PFSK-1 (cell line): ENCODE measurements around the gene SNTB2.

Source experiments
- POLR2AphosphoS5 ChIP-seq: IDR thresholded peaks from 2 replicates; pipeline ENCODE4 v1.6.1; 2012; ENCODE audit warnings: low read depth, mild to moderate bottlenecking, control low read depth, low read length, moderate library complexity
- TF ChIP-seq, protein P1 (sequence below), 2 experiments: IDR thresholded peaks; 2 replicates each; pipeline versions ENCODE4 v1.6.1 to v1.8.0; 2011 to 2012; ENCODE audit warnings: low read depth in 2 of 2, low read length in 2 of 2, control low read depth in 1 of 2, inconsistent platforms in 1 of 2, mild to moderate bottlenecking in 1 of 2, moderate library complexity in 1 of 2; ENCODE audit not compliant: insufficient read depth in 1 of 2

DNA sequence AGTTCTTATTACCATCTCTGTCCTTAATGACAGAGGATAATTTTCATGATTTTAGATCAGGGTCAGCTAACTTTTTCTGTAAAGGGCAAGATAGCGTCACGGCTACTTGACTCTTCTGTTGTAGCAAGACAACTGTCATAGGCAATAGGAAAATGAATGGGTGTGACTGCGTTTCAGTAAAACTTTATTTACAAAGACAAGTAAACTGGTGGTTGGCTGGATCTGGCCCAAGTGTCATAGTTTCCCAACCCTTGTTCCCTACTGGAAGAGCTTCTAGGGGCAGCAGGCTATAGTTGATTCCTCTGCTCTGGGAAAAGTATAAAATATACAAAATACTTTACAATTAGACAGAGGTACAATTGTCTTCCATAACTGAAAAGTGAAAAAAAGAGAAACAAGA lies 73.5 kb downstream of the SNTB2 start:
- TF ChIP-seq POLR2AphosphoS5: no peak
- TF ChIP-seq, protein P1, sequence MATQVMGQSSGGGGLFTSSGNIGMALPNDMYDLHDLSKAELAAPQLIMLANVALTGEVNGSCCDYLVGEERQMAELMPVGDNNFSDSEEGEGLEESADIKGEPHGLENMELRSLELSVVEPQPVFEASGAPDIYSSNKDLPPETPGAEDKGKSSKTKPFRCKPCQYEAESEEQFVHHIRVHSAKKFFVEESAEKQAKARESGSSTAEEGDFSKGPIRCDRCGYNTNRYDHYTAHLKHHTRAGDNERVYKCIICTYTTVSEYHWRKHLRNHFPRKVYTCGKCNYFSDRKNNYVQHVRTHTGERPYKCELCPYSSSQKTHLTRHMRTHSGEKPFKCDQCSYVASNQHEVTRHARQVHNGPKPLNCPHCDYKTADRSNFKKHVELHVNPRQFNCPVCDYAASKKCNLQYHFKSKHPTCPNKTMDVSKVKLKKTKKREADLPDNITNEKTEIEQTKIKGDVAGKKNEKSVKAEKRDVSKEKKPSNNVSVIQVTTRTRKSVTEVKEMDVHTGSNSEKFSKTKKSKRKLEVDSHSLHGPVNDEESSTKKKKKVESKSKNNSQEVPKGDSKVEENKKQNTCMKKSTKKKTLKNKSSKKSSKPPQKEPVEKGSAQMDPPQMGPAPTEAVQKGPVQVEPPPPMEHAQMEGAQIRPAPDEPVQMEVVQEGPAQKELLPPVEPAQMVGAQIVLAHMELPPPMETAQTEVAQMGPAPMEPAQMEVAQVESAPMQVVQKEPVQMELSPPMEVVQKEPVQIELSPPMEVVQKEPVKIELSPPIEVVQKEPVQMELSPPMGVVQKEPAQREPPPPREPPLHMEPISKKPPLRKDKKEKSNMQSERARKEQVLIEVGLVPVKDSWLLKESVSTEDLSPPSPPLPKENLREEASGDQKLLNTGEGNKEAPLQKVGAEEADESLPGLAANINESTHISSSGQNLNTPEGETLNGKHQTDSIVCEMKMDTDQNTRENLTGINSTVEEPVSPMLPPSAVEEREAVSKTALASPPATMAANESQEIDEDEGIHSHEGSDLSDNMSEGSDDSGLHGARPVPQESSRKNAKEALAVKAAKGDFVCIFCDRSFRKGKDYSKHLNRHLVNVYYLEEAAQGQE (IDR thresholded peaks at IDR 0.05; ENCODE audit: insufficient read depth in 1 of 2, low read depth in 2 of 2, low read length in 2 of 2): no peak
